K562 (cell line): Measurements from ENCODE around the gene KCNH2. TPM values are rescaled to one million over a fixed set of nuclear protein-coding genes. Genes with fewer than 3 reads are reported as not detected.
A peak's percentile ranks its signal among the peaks of the same experiment; 100 is the strongest.

Experiments
- ATF1 ChIP-seq, 2 experiments: fragments of 450-650 bp in 1 of 2; IDR thresholded peaks; 2 replicates each; pipeline ENCODE4 v1.6.1; 2016; ENCODE audit warnings: missing compliant biosample characterization in 1 of 2, missing genetic modification characterization in 1 of 2
- BCOR ChIP-seq: fragments of 450-650 bp; IDR thresholded peaks from 2 replicates; pipeline ENCODE4 v1.6.1; 2016
- MYNN ChIP-seq, 2 experiments: sonication (generic); formaldehyde crosslinking in 1 of 2; IDR thresholded peaks; 2 replicates each; pipeline versions ENCODE4 v1.5.0 to v1.6.1; 2016 to 2020; ENCODE audit warnings: antibody characterized with exemption in 1 of 2, missing genetic modification reagents in 1 of 2
- NCOA6 ChIP-seq: fragments of 450-650 bp; IDR thresholded peaks from 2 replicates; pipeline ENCODE4 v1.6.1; 2017; ENCODE audit warnings: mild to moderate bottlenecking
- NKRF ChIP-seq: fragments of 450-650 bp; IDR thresholded peaks from 2 replicates; pipeline ENCODE4 v1.6.1; 2016; ENCODE audit warnings: borderline replicate concordance
- RREB1 ChIP-seq: fragments of 250-450 bp; sonication (Bioruptor Pico); IDR thresholded peaks from 2 replicates; pipeline ENCODE4 v1.4.0; 2020
- SMARCA5 ChIP-seq: fragments of 450-650 bp; IDR thresholded peaks from 2 replicates; pipeline ENCODE4 v1.6.1; 2016
- SRSF3 ChIP-seq: fragments of 200-400 bp; formaldehyde crosslinking; IDR thresholded peaks from 2 replicates; pipeline ENCODE4 v1.6.1; 2016; ENCODE audit warnings: mild to moderate bottlenecking, low read length, moderate library complexity; ENCODE audit not compliant: insufficient read depth
- TAF9B ChIP-seq: fragments of 450-650 bp; IDR thresholded peaks from 2 replicates; pipeline ENCODE4 v1.6.1; 2018; ENCODE audit warnings: mild to moderate bottlenecking; ENCODE audit not compliant: partially characterized antibody
- ZFP30 ChIP-seq: fragments of 250-450 bp; sonication (Bioruptor Pico); IDR thresholded peaks from 2 replicates; pipeline ENCODE4 v1.8.0; 2022; ENCODE audit warnings: moderate library complexity, mild to moderate bottlenecking, inconsistent platforms, borderline replicate concordance
- ZKSCAN8 ChIP-seq: fragments of 200-800 bp; sonication (Bioruptor generic); IDR thresholded peaks from 2 replicates; pipeline ENCODE4 v1.6.1; 2016; ENCODE audit warnings: missing genetic modification characterization, missing compliant biosample characterization
- ZNF324 ChIP-seq: fragments of 250-450 bp; sonication (Bioruptor Pico); IDR thresholded peaks from 2 replicates; pipeline ENCODE4 v1.4.0; 2020; ENCODE audit warnings: mild to moderate bottlenecking
- ZNF407 ChIP-seq: fragments of 450-650 bp; IDR thresholded peaks from 2 replicates; pipeline ENCODE4 v1.6.1; 2016; ENCODE audit warnings: low read depth
- polyA plus RNA-seq, 8 experiments: library from polyadenylated mRNA; depleted of rRNA in 4 of 8; stranded (reverse) in 5 of 8; unstranded in 3 of 8; fragments of >200 nt; fragmentation: Nextera tagmentation in 2 of 8; fragmentation: Illumina TruSeq in 1 of 8; extraction: Ambion mirVana in 2 of 8; extraction: Trizol in 1 of 8; gene quantifications; 2 replicates each; pipeline versions ENCODE4 v1.2.1 to v1.2.3, GENCODE V29; 2011 to 2014; ENCODE audit warnings: inconsistent platforms in 1 of 8, missing spikeins in 1 of 8
- total RNA-seq, 7 experiments: library from RNA; depleted of rRNA in 6 of 7; stranded (reverse); fragments of >200 nt in 6 of 7; fragmentation: Illumina TruSeq in 2 of 7; extraction: Trizol in 2 of 7; gene quantifications; 2 replicates each; pipeline versions ENCODE4 v1.2.1 to v1.2.3, GENCODE V29; 2011 to 2021; ENCODE audit warnings: low replicate concordance in 1 of 7

The KCNH2 gene
- total and polyA plus RNA-seq, 9 of the 15 experiments (the other 6 are each of a cell fraction or from before 2014, with no cell fraction given): 18.1 to 368 (median 218) TPM

- TF ChIP-seq RREB1 (CRISPR knock-in tag): 0 out of 2 replicates have a peak, but pooled peaks have one; percentile 9
- no peak for TF ChIP-seq NKRF
- no peak for TF ChIP-seq NCOA6
- TF ChIP-seq ZFP30 (CRISPR knock-in tag): no peak
- TF ChIP-seq TAF9B: no peak
- no peak for TF ChIP-seq ZNF324 (CRISPR knock-in tag)
- no peak for TF ChIP-seq ZNF407
- no peak for TF ChIP-seq BCOR
- no peak for TF ChIP-seq ATF1 (CRISPR knock-in tag; IDR thresholded peaks at IDR 0.05)
- no peak for TF ChIP-seq ATF1 (tag; IDR thresholded peaks at IDR 0.05)
- peak; percentile 29; the same call in 1 of the 2 replicates for TF ChIP-seq ZKSCAN8
- no peak for TF ChIP-seq SMARCA5
- TF ChIP-seq MYNN (IDR thresholded peaks at IDR 0.05): no peak
- no peak for TF ChIP-seq MYNN (CRISPR knock-in tag; IDR thresholded peaks at IDR 0.05)
- no peak for TF ChIP-seq SRSF3
Observed at GRCh38 chr7:150924369-150924781, 53.7 kb downstream of the KCNH2 start (continued).
